GM19240 (cell line): Measurements from ENCODE around the gene UGDH.
A peak's percentile ranks its signal among the peaks of the same experiment; 100 is the strongest.
"Not testable (repeated sequence)": the region's sequence is repeated elsewhere in the genome, so short reads cannot be mapped to it uniquely, and the experiment has no call there.

Experiments used
- DNase-seq: peaks from one replicate; pipeline ENCODE4 v3.0.0; 2011; ENCODE audit warnings: low spot score; ENCODE audit not compliant: insufficient read length

UGDH gene

GRCh38 chr4:39495446-39496213 lies 31.6 kb downstream of the UGDH start:
- DNase-seq, result no peak

- DNase-seq, result no peak
Observed at GRCh38 chr4:39494354-39494753, 32.9 kb downstream of the UGDH start.

DNA sequence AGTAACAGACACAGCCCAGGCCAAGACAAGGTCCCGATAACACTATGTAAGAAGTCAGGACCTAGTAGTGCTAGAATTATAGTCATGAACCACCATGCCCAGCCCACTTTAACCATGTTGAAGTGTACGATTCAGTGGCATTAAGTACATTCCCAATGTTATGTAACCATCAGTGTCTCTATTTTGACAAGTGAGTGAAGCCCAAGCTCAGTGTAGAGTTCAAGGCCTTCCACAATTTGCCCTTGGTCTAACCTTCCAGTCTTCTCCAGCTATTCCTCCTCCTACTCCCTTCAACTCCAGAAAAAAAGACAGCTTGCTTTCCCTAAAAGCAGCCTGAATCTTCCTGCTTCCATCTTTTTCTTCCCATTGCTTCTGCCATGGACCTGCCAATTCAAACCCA lies 36.9 kb downstream of the UGDH start:
- no peak for DNase-seq

DNA sequence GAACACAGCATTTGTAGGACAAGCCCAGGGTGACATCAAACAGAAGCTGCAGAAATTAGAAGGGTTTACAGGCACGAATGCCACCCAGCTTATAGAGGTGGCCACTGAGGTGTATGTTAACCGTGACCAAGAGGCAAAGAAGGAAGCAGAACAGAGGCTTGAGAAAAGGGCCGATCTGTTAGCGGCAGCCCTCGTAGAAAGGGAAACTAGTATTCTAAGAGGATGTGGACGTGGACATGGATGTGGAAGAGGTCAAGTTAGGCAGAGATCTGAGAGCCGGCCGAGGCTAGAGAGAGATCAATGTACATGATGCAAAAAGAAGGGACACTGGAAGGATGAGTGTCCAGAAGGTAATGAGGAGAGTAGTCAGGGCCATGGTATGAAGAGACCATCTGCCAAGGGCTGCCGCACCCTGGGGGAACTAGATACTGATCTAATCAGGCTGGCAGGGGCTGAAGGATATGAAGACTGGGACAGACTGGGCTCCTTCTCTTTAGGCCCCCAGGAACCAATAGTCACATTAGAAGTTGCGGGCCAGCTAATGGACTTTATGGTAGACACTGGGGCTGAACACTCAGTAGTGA lies 40.9 kb downstream of the UGDH start:
- DNase-seq, result no peak

- DNase-seq, result no peak
Observed at GRCh38 chr4:39484582-39485272, 42.5 kb downstream of the UGDH start.

- no peak for DNase-seq
Observed at GRCh38 chr4:39480902-39481695, 46.1 kb downstream of the UGDH start.

- no peak for DNase-seq
Observed at GRCh38 chr4:39480251-39480650, 47.0 kb downstream of the UGDH start.

- DNase-seq, result no peak
Observed at GRCh38 chr4:39476187-39476895, 50.9 kb downstream of the UGDH start.

DNA sequence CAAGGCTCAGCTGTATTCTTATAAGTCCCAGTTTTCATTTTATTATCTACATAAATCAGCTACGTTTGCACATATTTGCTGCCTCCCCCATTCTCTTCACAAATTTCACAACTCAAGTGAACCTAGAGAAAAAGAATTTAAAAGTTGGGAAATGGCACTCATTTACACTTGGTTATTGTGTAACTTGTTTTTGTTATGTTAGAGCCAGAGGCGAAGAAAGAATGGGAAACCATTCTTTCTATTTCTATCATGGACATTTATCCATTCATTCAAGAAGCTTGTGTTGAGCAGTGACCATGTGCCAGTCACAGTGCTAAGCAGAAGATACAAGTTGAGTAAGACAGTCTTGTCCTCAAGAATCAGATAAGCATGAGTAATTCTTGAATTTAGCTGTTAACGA lies 54.8 kb downstream of the UGDH start:
- no peak for DNase-seq

DNA sequence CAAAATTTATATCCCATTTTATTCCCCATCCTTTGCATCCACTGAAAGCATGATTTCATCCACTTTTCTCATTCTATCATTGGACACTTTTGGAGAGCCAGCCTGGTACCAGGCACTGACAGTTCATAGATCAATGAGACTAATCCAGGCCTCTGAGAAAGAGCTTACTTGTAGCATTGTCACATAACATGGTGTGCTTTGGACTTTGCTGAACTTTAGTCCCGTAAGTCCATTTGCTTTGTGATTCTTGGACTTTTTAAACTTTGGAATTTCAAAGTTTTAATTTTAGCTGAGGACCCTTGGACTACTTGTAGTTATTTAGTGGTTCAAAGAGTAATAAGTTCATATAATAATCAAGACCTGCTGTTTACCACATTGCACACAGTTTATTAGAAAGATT lies 56.8 kb downstream of the UGDH start:
- no peak for DNase-seq

- peak; percentile 12 for DNase-seq
Observed at GRCh38 chr4:39469429-39470077, 57.7 kb downstream of the UGDH start.

DNA sequence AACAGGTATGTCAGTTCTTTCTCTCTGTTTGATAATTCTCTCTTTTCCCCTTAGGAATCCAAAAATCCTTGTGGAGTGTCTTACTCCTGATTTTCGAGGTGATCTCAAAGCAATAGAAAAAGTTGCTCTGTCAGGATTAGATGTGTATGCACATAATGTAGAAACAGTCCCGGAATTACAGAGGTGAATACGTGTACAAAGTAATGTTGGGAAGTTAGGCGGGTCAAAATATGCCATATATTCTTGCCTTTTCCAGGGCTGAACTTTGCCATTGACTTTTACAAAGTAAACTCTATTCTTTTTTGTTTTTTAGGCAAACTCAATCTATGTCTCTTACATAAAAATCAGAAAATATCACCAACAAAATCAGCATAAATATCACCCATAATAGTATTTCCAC lies 59.8 kb downstream of the UGDH start:
- DNase-seq, result no peak

GRCh38 chr4:39466747-39467146 lies 60.5 kb downstream of the UGDH start:
- DNase-seq, result no peak

DNA sequence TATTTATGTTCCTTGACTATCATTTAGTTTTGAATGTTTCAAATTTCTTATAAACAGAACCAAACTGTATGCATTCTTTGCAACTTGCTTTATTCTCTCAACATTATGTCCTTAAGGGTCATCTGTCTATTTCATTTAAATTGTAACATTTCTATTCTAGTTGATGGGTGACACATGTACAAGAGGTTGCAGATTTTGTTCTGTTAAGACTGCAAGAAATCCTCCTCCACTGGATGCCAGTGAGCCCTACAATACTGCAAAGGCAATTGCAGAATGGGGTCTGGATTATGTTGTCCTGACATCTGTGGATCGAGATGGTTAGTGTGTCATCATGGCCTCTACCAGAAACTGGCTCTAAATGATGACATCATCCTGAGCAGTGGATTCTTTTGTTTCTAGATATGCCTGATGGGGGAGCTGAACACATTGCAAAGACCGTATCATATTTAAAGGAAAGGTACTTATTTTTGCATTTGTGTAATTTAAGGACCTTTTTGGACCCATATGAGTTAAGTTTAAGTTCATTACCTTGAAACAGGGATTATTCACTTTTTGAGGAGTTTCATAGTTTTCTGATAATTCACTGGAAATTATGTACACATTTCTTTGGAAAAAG lies 62.2 kb downstream of the UGDH start:
- DNase-seq, result no peak

DNA sequence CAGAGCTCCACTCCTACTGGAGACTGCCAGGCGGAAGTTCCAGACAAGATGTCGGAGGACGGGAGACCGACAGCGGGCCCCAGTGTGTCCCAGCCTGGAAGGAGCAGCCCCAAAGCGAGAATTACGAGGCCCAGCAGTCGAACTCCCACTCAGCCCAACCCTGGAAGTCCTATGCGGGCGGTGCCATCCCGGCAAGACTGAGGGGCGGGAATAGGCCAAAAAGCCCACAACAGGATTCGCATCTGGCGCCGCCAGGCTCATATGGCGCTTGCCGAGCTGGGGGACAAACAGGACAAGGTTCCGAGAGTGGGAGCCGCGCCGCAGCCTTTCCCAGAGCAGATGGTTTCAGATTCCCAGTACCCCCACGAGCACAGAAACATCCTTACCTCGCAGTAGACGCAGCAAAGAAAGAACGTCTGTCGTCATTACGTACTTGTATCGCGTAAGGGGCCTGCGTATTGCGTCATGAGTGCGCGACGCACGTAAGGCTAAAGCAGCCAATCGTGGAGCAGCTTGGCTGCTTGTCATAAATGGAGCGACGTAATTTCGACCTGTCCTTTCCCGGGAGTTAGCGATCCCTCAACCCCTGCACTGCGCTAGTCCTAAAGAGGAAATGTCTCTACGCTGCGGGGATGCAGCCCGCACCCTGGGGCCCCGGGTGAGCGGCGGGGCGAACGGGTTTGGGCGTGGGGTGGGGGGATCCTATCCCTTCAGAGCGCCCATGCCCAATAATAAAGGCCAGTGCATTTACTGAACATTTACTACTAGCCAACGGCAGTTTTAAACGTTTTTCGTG lies 68.5 kb downstream of the UGDH start, which contains the start of the genes LIAS and RPL9:
Gene LIAS, plus strand, starts transcription at position 552 of the 796 bp plus-strand sequence. Its CDS starts 62 bp downstream, at position 614.
Gene RPL9, minus strand, starts transcription at position 418 of the 796 bp plus-strand sequence. CDS start 483 bp downstream, outside the sequence.
- peak; percentile 57 for DNase-seq

DNA sequence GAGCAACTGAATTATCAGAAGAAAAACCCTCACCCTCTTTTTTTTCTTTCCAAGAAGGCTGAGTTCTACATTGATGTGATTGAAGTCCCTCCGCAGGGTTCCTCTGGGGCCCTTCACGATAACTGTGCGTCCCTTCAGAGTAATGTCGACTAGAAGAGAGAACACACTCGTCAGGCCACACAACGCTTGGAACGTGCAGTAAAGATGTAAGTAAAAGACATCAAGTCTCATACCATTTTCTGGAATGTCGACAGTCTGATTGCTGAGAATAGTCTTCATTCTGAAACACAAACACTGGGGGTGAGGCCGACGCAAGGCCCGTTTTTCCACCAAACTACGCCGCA lies 69.1 kb downstream of the UGDH start:
- DNase-seq, result not testable (repeated sequence)

DNA sequence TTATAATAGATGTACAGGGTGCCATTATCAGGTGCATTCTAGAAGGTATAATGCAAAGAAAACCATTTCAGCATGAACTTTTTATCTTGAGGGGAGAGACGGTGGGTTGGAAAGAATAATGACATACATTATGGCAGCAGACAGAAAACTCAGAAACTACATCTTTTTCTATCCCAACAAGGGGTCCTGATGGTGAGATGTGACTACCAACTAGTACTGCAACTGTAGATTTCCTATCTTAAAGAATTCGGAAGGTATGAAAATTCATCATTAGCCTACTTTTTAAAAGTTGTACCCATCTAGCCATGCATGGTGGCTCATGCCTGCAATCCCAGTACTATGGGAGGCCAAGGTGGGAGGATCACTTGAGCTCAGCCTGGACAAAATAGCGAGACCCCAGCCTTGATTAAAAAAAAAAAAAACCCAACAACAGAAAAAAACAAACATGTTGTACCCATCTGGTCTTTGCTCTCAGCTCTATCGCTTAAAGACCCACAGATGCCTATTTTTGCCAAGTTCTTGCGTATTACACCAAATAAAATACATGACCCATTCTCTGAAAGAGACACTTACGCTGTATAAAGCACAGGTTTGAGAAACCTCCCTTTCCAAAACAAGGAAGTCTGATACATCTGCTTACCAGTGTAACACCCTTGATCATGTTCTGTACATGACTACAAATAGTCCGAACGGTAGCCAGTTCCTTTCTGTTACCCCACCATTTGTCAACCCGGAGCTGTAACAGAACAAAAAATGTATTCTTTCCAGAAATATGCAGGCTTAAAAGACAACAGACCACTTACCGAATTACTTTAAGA lies 70.1 kb downstream of the UGDH start:
- DNase-seq, result no peak

DNA sequence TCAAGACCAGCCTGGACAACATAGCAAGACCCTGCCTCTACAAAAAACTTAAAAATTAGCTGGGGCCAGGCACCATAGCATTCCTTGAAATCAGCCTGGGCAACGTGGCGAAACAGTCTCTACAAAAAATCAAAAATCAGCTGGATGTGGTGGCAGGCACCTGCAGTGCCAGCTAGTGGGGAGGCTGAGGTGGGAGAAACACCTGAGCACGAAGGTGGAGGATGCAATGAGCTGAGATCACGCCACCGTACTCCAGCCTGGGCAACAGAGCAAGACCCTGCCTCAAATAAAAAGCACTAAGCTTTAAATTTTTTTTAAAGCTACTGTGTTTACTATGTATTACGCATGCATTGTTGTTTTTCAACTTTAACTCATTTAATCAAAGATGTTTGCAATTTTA lies 71.8 kb downstream of the UGDH start:
- no peak for DNase-seq
